BJ (cell line): ENCODE measurements around the gene NOX3. TPM values are rescaled to one million over a fixed set of nuclear protein-coding genes. Genes with fewer than 3 reads are reported as not detected.

Experiments used
- CTCF ChIA-PET: fragments of 350-600 bp; formaldehyde crosslinking; extraction: SDS; loops from one replicate; lab custom pipeline; 2021; ENCODE audit warnings: antibody characterized with exemption, inconsistent platforms; lab: Yijun Ruan, JAX
- POLR2A ChIA-PET: fragments of 300-600 bp; sonication (Branson Sonifier 250); formaldehyde crosslinking; extraction: SDS; loops from one replicate; lab custom pipeline; 2021; ENCODE audit warnings: antibody characterized with exemption; lab: Charles Lee
- DNase-seq: peaks from one replicate; pipeline ENCODE4 v3.0.0-alpha.2; 2011; ENCODE audit warnings: low read depth
- H3K27me3 ChIP-seq: 2 replicates; pipeline ENCODE4 v1.6.0; 2011; ENCODE audit warnings: low read length; ENCODE audit not compliant: control insufficient read depth, insufficient read depth
- H3K36me3 ChIP-seq: 2 replicates; pipeline ENCODE4 v1.5.1; 2011; ENCODE audit warnings: low read length; ENCODE audit not compliant: control insufficient read depth, insufficient read depth
- H3K4me3 ChIP-seq: 2 replicates; pipeline ENCODE4 v1.5.1; 2011; ENCODE audit warnings: low read depth, mild to moderate bottlenecking, control low read depth, low read length
- CTCF ChIP-seq: IDR thresholded peaks from 2 replicates; pipeline ENCODE4 v1.5.1; 2011; ENCODE audit warnings: low read depth, mild to moderate bottlenecking, control low read depth, inconsistent platforms, low read length, moderate library complexity; ENCODE audit not compliant: insufficient read depth
- polyA plus RNA-seq: library from polyadenylated mRNA; depleted of rRNA; stranded (reverse); fragments of >200 nt; gene quantifications from 2 replicates; pipeline ENCODE4 v1.2.3, GENCODE V29; 2011

The NOX3 gene
- polyA plus RNA-seq, 1 experiment: not detected

GRCh38 chr6:155420492-155420891, 35.1 kb downstream of the NOX3 start:
- Histone ChIP-seq H3K4me3 (no peak overlapping the region), H3K36me3 (no peaks in the 10 kb centered on the region), H3K27me3 (no peaks in the 10 kb centered on the region)
- ChIA-PET CTCF (interaction anchor here (1.6 kb wide), 1 partner anchor 10 kb away, joined by 3 read pairs; no protein-coding TSS in a partner anchor), POLR2A (no interaction called here)
- TF ChIP-seq CTCF: no peak
- no peak for DNase-seq

GRCh38 chr6:155419161-155419560, 36.5 kb downstream of the NOX3 start:
- ChIA-PET CTCF (interaction anchor here (1.1 to 1.5 kb wide), 2 partner anchors 60 to 71 kb away, joined by 3 to 4 read pairs; no protein-coding TSS in a partner anchor), POLR2A (interaction anchor here (0.5 kb wide), 1 partner anchor 22 kb away, joined by 3 read pairs; no protein-coding TSS in a partner anchor)
- no peaks in the 10 kb centered on the region for H3K27me3 ChIP-seq
- no peak for DNase-seq
- H3K36me3 ChIP-seq: no peaks in the 10 kb centered on the region
- no peak for TF ChIP-seq CTCF
- no peak overlapping the region for H3K4me3 ChIP-seq

GRCh38 chr6:155418017-155418761, 37.5 kb downstream of the NOX3 start:
- POLR2A ChIA-PET: interaction anchor here (0.8 kb wide), 1 partner anchor 1869 kb away, joined by 7 read pairs; no protein-coding TSS in a partner anchor
- Histone ChIP-seq H3K27me3 (no peaks in the 10 kb centered on the region), H3K36me3 (no peaks in the 10 kb centered on the region; the same call in 1 of the 2 replicates), H3K4me3 (no peak overlapping the region)
- no peak for DNase-seq
- CTCF ChIA-PET: interaction anchor here (1.1 to 1.5 kb wide), 5 partner anchors 11 to 80 kb away, joined by 3 to 4 read pairs (median 3); no protein-coding TSS in a partner anchor
- TF ChIP-seq CTCF: no peak

DNA sequence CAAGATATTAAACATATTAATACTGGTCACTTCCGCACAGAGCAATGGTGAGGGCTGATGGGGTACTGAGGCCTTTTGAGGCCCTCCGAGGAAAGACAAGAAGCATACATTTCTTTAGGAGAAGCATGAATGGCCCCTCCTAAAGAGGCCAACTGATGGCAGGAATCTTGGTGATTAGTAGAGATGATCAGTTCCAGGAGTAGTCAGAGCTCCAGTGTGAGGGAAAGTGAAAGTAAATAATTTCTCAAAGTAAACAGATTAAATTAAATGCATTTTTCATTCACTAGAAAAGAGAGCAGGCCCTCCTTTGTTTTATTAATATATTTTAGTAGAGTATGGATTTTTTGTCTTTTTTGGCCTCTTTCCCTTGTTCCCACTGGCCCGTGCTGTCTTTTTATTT, 38.2 kb downstream of the NOX3 start:
- TF ChIP-seq CTCF: no peak
- POLR2A ChIA-PET: no interaction called here
- CTCF ChIA-PET: interaction anchor here (1.1 to 1.4 kb wide), 3 partner anchors 11 to 79 kb away, joined by 3 to 4 read pairs (median 3); no protein-coding TSS in a partner anchor
- no peaks in the 10 kb centered on the region for H3K27me3 ChIP-seq
- no peak overlapping the region for H3K4me3 ChIP-seq
- H3K36me3 ChIP-seq: no peaks in the 10 kb centered on the region; the same call in 1 of the 2 replicates
- no peak for DNase-seq

- no peak overlapping the region for H3K4me3 ChIP-seq
- TF ChIP-seq CTCF: no peak
- H3K36me3 ChIP-seq: no peaks in the 10 kb centered on the region; the same call in 1 of the 2 replicates
- ChIA-PET CTCF (interaction anchor here (0.5 to 1.2 kb wide), 2 partner anchors 11 to 224 kb away, joined by 3 read pairs; no protein-coding TSS in a partner anchor), POLR2A (no interaction called here)
- no peaks in the 10 kb centered on the region for H3K27me3 ChIP-seq
- DNase-seq: no peak
These were observed 39.7 kb downstream of the NOX3 start for GRCh38 chr6:155415953-155416352.
